WERI-Rb-1 (cell line): ENCODE results near the gene HOXC5.

Source experiments
- DNase-seq: peaks from one replicate; pipeline ENCODE4 v3.0.0-alpha.2; 2020
- H3K27ac ChIP-seq: fragments of 250-450 bp; sonication (Bioruptor Pico); 2 replicates; pipeline ENCODE4 v1.5.1; 2020; ENCODE audit warnings: mild to moderate bottlenecking, moderate library complexity
- H3K27me3 ChIP-seq: fragments of 250-450 bp; sonication (Bioruptor Pico); 2 replicates; pipeline ENCODE4 v1.5.1; 2021; ENCODE audit warnings: mild to moderate bottlenecking, low read depth, moderate library complexity; ENCODE audit not compliant: insufficient read depth, severe bottlenecking
- H3K36me3 ChIP-seq: fragments of 250-450 bp; sonication (Bioruptor Pico); 2 replicates; pipeline ENCODE4 v1.5.1; 2020; ENCODE audit warnings: mild to moderate bottlenecking, moderate library complexity
- H3K4me3 ChIP-seq: 2 replicates; pipeline ENCODE4 v1.5.1; 2011; ENCODE audit warnings: low read depth, mild to moderate bottlenecking, control low read depth, low read length
- H3K9me3 ChIP-seq: fragments of 250-450 bp; sonication (Bioruptor Pico); 2 replicates; pipeline ENCODE4 v1.5.1; 2021; ENCODE audit warnings: mild to moderate bottlenecking, moderate library complexity; ENCODE audit not compliant: severe bottlenecking
- TF ChIP-seq, protein P1 (sequence below): IDR thresholded peaks from 2 replicates; pipeline ENCODE4 v1.5.1; 2011; ENCODE audit warnings: low read depth, mild to moderate bottlenecking, control low read depth, inconsistent platforms, low read length

HOXC5 gene

DNA sequence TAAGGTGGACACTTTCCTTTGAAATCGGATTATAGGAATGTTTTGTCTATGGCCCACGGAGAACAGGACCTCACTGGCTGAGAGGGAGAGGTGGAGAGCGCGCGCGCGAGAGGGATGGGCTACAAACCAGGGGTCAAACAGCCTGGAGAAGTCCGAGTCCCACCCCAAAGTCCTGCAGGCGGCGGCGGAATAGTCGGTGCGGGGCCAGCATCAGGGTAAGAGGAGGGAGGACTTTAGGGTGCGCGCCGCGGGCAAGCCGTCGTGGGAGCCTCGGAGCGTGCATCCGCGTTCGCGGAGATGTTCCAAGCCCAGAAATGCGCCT lies 27.4 kb upstream of the HOXC5 start:
- H3K27ac ChIP-seq, result peak overlapping the region; percentile 50
- no peaks in the 10 kb centered on the region for H3K27me3 ChIP-seq
- TF ChIP-seq, protein P1, sequence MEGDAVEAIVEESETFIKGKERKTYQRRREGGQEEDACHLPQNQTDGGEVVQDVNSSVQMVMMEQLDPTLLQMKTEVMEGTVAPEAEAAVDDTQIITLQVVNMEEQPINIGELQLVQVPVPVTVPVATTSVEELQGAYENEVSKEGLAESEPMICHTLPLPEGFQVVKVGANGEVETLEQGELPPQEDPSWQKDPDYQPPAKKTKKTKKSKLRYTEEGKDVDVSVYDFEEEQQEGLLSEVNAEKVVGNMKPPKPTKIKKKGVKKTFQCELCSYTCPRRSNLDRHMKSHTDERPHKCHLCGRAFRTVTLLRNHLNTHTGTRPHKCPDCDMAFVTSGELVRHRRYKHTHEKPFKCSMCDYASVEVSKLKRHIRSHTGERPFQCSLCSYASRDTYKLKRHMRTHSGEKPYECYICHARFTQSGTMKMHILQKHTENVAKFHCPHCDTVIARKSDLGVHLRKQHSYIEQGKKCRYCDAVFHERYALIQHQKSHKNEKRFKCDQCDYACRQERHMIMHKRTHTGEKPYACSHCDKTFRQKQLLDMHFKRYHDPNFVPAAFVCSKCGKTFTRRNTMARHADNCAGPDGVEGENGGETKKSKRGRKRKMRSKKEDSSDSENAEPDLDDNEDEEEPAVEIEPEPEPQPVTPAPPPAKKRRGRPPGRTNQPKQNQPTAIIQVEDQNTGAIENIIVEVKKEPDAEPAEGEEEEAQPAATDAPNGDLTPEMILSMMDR, result no peak
- H3K4me3 ChIP-seq, result peak overlapping the region; percentile 29
- H3K36me3 ChIP-seq, result peaks cover 4% of the 10 kb centered on the region
- no peak for DNase-seq
- H3K9me3 ChIP-seq, result no peaks in the 10 kb centered on the region

DNA sequence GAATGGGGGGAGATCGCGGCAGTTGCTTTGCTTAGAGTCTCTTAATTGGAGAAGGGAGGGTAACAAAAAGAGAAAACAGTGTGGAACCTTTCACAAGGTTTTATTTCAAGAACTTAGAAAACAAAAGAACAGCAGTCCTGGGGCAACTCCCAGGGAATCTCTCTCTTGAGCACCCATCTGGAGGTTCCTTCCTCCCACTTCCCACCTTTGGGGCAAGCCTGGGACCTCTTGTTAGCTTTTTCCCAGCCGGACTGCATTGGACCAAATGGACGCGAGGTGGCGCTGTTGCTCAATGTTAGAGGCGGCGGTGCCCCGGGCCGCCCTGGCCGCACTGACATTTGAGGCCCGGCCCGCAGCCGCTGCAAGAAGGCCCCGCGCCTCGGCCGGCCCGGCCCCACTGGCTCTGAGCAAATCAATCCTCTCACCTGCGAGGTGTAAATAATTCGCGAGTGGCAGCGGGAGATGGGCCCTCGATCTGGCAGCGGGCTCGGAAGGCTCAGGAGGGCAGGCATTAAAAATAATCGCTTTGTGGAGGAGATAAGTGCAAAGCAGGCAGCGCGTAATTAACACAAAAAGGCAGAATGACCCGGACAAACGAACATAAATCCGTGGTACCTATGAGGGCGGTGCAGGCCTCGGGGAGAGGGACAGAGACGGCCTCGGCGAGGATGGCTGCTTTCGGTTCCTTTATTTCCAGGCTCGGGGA lies 26.8 kb upstream of the HOXC5 start:
- Histone ChIP-seq H3K27ac (peak overlapping the region; percentile 50), H3K4me3 (peak overlapping the region; percentile 29), H3K9me3 (no peaks in the 10 kb centered on the region), H3K27me3 (no peaks in the 10 kb centered on the region), H3K36me3 (peaks cover 4% of the 10 kb centered on the region)
- DNase-seq, result peak; percentile 85
- TF ChIP-seq, protein P1, result peak; percentile 89

DNA sequence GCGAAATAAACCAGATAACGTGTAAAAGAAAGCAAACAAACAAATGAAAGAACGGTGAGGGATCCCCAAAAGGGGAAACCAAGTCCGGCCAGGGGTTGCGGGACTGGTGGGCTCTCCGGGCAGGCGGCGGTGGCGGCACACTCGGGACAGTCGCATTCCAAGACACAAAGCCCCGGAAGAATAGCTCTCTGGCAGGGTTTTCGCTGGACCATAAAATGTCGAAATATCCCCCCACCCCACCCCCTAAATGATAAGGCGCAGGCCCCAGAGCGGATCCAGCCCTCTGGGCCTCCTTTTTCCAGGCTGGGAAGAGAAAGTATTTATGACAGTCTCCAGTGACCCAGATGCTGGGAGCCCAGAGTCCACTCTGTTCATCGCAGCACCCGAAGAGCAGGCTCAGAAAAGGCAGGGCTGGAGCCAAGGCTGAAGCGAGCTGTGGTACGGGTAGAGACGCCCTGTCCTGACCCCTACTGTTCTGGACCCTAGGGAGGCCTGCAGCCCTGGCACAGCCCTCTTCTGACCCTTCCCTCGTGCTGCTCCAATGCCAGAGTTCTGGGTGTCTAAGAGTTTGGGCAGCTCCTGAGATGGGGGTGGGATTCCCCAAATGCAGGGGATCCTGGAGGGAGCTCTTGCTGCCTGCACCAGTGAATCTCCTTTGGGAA lies 26.2 kb upstream of the HOXC5 start:
- TF ChIP-seq, protein P1, result no peak
- no peaks in the 10 kb centered on the region for H3K27me3 ChIP-seq

DNA sequence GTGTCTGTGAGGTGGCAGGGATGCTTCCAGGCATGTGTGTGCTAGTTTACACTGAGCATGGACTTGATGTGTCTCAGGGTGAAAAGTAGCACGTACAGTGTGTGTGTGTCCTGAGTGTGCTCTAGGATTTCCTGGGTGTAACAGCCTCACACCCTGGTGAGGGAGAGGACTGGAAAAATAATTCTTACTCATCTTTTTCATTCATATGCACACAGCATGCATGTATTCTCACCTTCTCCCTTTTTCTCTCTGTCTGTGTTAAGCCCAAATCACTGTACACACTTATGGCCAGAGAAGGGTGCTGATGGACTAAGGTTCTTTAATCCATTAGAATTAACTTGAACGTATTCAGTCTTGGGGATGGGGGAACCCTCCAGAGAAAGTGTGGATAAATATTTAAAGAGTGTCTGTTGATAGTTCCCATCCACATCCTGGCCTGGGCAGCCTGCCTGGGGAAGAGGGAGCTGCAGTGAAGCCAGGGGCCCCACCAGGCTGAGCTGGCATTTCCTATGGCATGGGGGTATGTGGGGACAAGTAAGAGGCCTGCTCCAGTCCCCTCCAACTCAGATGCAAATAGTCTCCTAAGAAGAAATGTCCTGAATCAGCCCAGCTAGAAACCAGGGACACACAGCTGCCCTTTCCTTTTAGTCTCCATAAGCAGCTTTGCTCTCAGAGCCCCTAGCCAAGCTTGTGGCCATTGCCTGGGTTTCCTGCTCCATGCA lies 25.2 kb upstream of the HOXC5 start:
- no peak for DNase-seq
- TF ChIP-seq, protein P1, result no peak
- Histone ChIP-seq H3K36me3 (peaks cover under 1% of the 10 kb centered on the region; the same call in 1 of the 2 replicates), H3K9me3 (no peaks in the 10 kb centered on the region), H3K4me3 (peak overlapping the region; percentile 11; the same call in 1 of the 2 replicates), H3K27ac (peak overlapping the region; percentile 47), H3K27me3 (no peaks in the 10 kb centered on the region)

More for the DNA sequence above, 26.2 kb upstream of the HOXC5 start:
- DNase-seq, result no peak
- peak overlapping the region; percentile 50 for H3K27ac ChIP-seq
- H3K9me3 ChIP-seq, result no peaks in the 10 kb centered on the region
- no peak overlapping the region for H3K4me3 ChIP-seq
- peaks cover 4% of the 10 kb centered on the region for H3K36me3 ChIP-seq

DNA sequence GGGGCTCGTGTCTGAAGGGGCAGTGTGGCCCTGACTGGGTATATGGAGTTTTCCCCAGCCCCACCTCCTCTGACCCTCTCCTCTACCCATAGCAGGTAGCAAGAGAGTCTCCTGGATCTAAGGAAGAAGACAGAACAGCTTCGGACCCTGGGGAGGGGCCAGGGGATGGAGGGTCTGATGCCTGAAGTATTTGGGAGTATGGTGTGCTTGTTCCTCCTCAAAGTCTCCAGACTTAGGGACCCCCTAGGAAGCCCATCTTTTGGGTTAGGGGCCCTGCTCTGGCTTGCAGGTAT lies 24.6 kb upstream of the HOXC5 start:
- Histone ChIP-seq H3K27me3 (no peaks in the 10 kb centered on the region), H3K9me3 (no peaks in the 10 kb centered on the region), H3K4me3 (peak overlapping the region; percentile 11), H3K27ac (peak overlapping the region; percentile 47), H3K36me3 (no peaks in the 10 kb centered on the region)
- DNase-seq, result no peak
- TF ChIP-seq, protein P1, result no peak
